ENCODE measurements around the gene AIMP1.
"Not testable (repeated sequence)": the region's sequence is repeated elsewhere in the genome, so short reads cannot be mapped to it uniquely, and the experiment has no call there.

Gene AIMP1

GRCh38 chr4:106344647-106344970, 28.3 kb downstream of the AIMP1 start:
- in situ Hi-C loops (cut with HindIII; ENCODE audit: low sequenced_read_pairs): no loop called here

GRCh38 chr4:106347167-106347566, 30.8 kb downstream of the AIMP1 start:
- in situ Hi-C loops (cut with HindIII; ENCODE audit: low sequenced_read_pairs): no loop called here

GRCh38 chr4:106351016-106351415, 34.7 kb downstream of the AIMP1 start:
- in situ Hi-C loops (cut with HindIII; ENCODE audit: low sequenced_read_pairs): no loop called here

- in situ Hi-C loops (cut with HindIII; ENCODE audit: low sequenced_read_pairs): no loop called here
These were observed 37.4 kb downstream of the AIMP1 start for GRCh38 chr4:106353786-106354185.

GRCh38 chr4:106355193-106355592, 38.8 kb downstream of the AIMP1 start:
- in situ Hi-C loops (cut with HindIII; ENCODE audit: low sequenced_read_pairs): no loop called here

GRCh38 chr4:106358899-106359298, 42.5 kb downstream of the AIMP1 start:
- in situ Hi-C loops (cut with HindIII; ENCODE audit: low sequenced_read_pairs): no loop called here

- in situ Hi-C loops (cut with HindIII; ENCODE audit: low sequenced_read_pairs): no loop called here
These were observed 45.9 kb downstream of the AIMP1 start for GRCh38 chr4:106362086-106362825.

- in situ Hi-C loops (cut with HindIII; ENCODE audit: low sequenced_read_pairs): no loop called here
These were observed 47.9 kb downstream of the AIMP1 start for GRCh38 chr4:106364282-106364681.

- in situ Hi-C loops (cut with HindIII; ENCODE audit: low sequenced_read_pairs): no loop called here
These were observed 49.3 kb downstream of the AIMP1 start for GRCh38 chr4:106365613-106366012.

- in situ Hi-C loops (cut with HindIII; ENCODE audit: low sequenced_read_pairs): no loop called here
These were observed 49.7 kb downstream of the AIMP1 start for GRCh38 chr4:106366026-106366425.

- in situ Hi-C loops (cut with HindIII; ENCODE audit: low sequenced_read_pairs): no loop called here
These were observed 50.7 kb downstream of the AIMP1 start for GRCh38 chr4:106367072-106367471.

- in situ Hi-C loops (cut with HindIII; ENCODE audit: low sequenced_read_pairs): no loop called here
These were observed 52.3 kb downstream of the AIMP1 start, which contains the start of gene GIMD1 for GRCh38 chr4:106368678-106369077. Gene GIMD1, minus strand, starts transcription at chr4:106368778. Its CDS starts 1,343 bp downstream, at chr4:106367435.

GRCh38 chr4:106369456-106370060, 53.2 kb downstream of the AIMP1 start:
- in situ Hi-C loops (cut with HindIII; ENCODE audit: low sequenced_read_pairs): no loop called here

- in situ Hi-C loops (cut with HindIII; ENCODE audit: low sequenced_read_pairs): no loop called here
These were observed 53.9 kb downstream of the AIMP1 start for GRCh38 chr4:106370214-106370613.

GRCh38 chr4:106371161-106371560, 54.8 kb downstream of the AIMP1 start:
- in situ Hi-C loops (cut with HindIII; ENCODE audit: low sequenced_read_pairs): no loop called here

- in situ Hi-C loops (cut with HindIII; ENCODE audit: low sequenced_read_pairs): no loop called here
These were observed 56.7 kb downstream of the AIMP1 start for GRCh38 chr4:106373026-106373425.

GRCh38 chr4:106380179-106380578, 63.8 kb downstream of the AIMP1 start:
- in situ Hi-C loops (cut with HindIII; ENCODE audit: low sequenced_read_pairs): no loop called here

- in situ Hi-C loops (cut with HindIII; ENCODE audit: low sequenced_read_pairs): no loop called here
These were observed 68.5 kb downstream of the AIMP1 start for GRCh38 chr4:106384878-106385277.

- in situ Hi-C loops (cut with HindIII; ENCODE audit: low sequenced_read_pairs): no loop called here
These were observed 69.6 kb downstream of the AIMP1 start for GRCh38 chr4:106385853-106386393.

- in situ Hi-C loops (cut with HindIII; ENCODE audit: low sequenced_read_pairs): no loop called here
These were observed 79.2 kb downstream of the AIMP1 start for GRCh38 chr4:106395582-106395981.

- in situ Hi-C loops (cut with HindIII; ENCODE audit: low sequenced_read_pairs): not testable (repeated sequence)
These were observed 82.5 kb downstream of the AIMP1 start for GRCh38 chr4:106398898-106399297.

Data from DLD1 (cell line).